GM19438 (cell line): ENCODE data around the gene CARF.

ENCODE experiments used
- ATAC-seq: cut with Tn5 transposase; IDR thresholded peaks from one replicate; pipeline ENCODE4 v1.9.1; 2021; ENCODE audit warnings: low read depth; ENCODE audit not compliant: unreplicated experiment

The CARF gene

GRCh38 chr2:203018181-203018580 lies 106.1 kb downstream of the CARF start:
- ATAC-seq, result no peak

- no peak for ATAC-seq
Measured at GRCh38 chr2:203019142-203019541, 107.1 kb downstream of the CARF start.

GRCh38 chr2:203021991-203022390 lies 109.9 kb downstream of the CARF start:
- no peak for ATAC-seq

GRCh38 chr2:203022751-203023150 lies 110.7 kb downstream of the CARF start:
- no peak for ATAC-seq

GRCh38 chr2:203025592-203025991 lies 113.5 kb downstream of the CARF start:
- no peak for ATAC-seq

GRCh38 chr2:203030545-203030944 lies 118.5 kb downstream of the CARF start:
- ATAC-seq, result no peak

- no peak for ATAC-seq
Measured at GRCh38 chr2:203030991-203031390, 118.9 kb downstream of the CARF start.

- no peak for ATAC-seq
Measured at GRCh38 chr2:203033395-203033794, 121.3 kb downstream of the CARF start.

GRCh38 chr2:203035879-203036470 lies 123.9 kb downstream of the CARF start:
- no peak for ATAC-seq
